IPS-18c (cell line): ENCODE data around the gene RANBP9.

Experiments used
- H3K4me3 ChIP-seq: 2 replicates; pipeline ENCODE4 v1.7.0; 2013; ENCODE audit warnings: low read depth, mild to moderate bottlenecking, low read length, moderate library complexity; ENCODE audit not compliant: insufficient read depth
- H3K9me3 ChIP-seq: one replicate; pipeline ENCODE4 v1.6.1; 2013; ENCODE audit warnings: mild to moderate bottlenecking, low read length, moderate library complexity; ENCODE audit not compliant: control insufficient read depth, insufficient read depth

RANBP9 gene

DNA sequence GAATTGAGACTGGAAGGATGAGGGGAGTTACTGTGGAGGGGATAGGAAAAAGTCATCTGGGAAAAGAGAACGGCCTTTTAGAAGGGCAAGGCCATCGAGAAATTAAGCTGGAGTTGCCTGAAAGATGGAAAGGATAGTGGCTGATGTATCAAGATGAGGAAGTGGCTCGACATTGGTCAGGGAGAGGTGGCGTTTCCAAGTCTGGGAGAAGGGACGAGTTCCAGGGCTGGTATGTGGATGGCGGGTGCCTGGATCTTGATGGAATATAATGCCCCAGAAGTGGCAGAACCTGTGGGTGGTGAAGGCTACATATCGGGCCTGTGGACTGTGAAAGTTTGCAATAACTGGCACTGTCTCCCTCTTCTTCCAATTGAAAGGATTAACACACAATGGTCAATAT lies 139.4 kb downstream of the RANBP9 start:
- no peaks in the 10 kb centered on the region for H3K9me3 ChIP-seq
- no peak overlapping the region for H3K4me3 ChIP-seq
